ENCODE data around the gene SGTA. TPM values are rescaled to one million over a fixed set of nuclear protein-coding genes. Genes with fewer than 3 reads are reported as not detected.

The SGTA gene
- total and polyA plus RNA-seq, 9 of the 15 experiments (the other 6 are each of a cell fraction or from before 2014, with no cell fraction given) = 1.4 to 110 (median 49.9) TPM

DNA sequence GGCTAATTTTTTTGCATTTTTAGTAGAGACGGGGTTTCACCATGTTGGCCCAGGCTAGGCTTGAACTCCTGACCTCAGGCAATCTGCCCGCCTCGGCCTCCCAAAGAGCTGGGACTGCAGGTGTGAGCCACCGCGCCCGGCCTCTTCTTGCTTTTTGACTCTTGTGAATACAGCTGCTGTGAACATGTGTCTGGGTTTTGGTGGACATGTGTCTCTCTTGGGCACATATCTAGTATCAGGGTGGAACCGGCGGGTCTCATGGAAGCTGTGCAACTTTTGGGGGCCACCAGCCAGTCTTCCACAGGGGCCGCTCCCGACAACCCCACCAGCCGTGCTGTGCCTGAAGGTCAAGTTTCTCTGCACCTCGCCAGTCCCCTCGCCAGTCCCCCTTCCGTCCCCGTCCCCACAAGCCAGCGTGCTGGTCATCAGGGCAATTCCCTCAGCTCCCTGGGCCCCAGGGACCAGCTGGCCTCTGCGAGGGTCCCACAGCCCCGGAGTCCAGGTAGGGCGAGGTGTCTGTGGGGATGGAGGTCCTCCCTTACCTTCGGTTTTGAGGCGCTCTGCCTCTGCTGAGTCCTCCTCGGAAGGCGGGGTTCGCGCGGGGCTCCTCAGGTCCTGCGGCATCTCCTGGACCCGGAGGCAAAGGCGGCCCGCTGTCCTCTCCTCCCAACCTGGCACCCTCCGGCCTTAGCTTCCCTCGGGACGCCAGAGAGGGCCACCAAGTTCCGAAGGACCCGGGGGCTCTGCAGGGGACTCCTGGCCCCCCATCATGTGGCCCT is 16.3 kb downstream of the SGTA start:
- 97% methylated on average over 22 of the region's 35 CpGs for WGBS (ENCODE audit: insufficient coverage, low coverage, missing lambda C conversion rate)
- in situ Hi-C loops (cut with MboI) = no loop called here
- H3K36me3 ChIP-seq (ENCODE audit: control insufficient read depth, insufficient read depth, low read length) = peaks cover 90% of the 10 kb centered on the region; the same call in 2 of the 3 replicates
- H3K27me3 ChIP-seq (ENCODE audit: control insufficient read depth in 2 of 2, insufficient read depth in 2 of 2, low read length in 2 of 2) = no peaks in the 10 kb centered on the region
- H3K79me2 ChIP-seq (ENCODE audit: control insufficient read depth, insufficient read depth, low read length) = peaks cover 34% of the 10 kb centered on the region
- no peak for FAIRE-seq
- no peak overlapping the region; a peak in 1 of 4 replicates for H3K9ac ChIP-seq (ENCODE audit: insufficient read depth in 1 of 2, low read depth in 2 of 2, low read length in 2 of 2)
- ChIA-PET CTCF (ENCODE audit: low intra/inter-chr PET ratio) (no interaction called here), POLR2A (interaction anchor here (1.2 kb wide), 1 partner anchor 15 kb away, joined by 3 read pairs; no protein-coding TSS in a partner anchor)
- no peak for ATAC-seq
- no peak for DNase-seq (ENCODE audit: extremely low read depth in 1 of 4, low spot score in 3 of 4)
- no peak overlapping the region for H3K4me3 ChIP-seq
- no peak overlapping the region for H3K27ac ChIP-seq (ENCODE audit: extremely low read depth, low read depth, low read length)
- H4K20me1 ChIP-seq (replicated peaks; ENCODE audit: control insufficient read depth, insufficient read depth, low read length) = peaks cover 15% of the 10 kb centered on the region; the same call in 1 of the 2 replicates
- BruUV-seq (replicated peaks) = no TSS peak
- intact Hi-C loops (cut with micrococcal nuclease) = no loop called here
- TF ChIP-seq, protein P1, sequence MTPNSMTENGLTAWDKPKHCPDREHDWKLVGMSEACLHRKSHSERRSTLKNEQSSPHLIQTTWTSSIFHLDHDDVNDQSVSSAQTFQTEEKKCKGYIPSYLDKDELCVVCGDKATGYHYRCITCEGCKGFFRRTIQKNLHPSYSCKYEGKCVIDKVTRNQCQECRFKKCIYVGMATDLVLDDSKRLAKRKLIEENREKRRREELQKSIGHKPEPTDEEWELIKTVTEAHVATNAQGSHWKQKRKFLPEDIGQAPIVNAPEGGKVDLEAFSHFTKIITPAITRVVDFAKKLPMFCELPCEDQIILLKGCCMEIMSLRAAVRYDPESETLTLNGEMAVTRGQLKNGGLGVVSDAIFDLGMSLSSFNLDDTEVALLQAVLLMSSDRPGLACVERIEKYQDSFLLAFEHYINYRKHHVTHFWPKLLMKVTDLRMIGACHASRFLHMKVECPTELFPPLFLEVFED (CRISPR knock-in tag; conservative IDR thresholded peaks at IDR 0.05) = no peak
- TF ChIP-seq CHD2 (IDR thresholded peaks at IDR 0.05; ENCODE audit: low read depth, low read length) (no peak), RFX5 (IDR thresholded peaks at IDR 0.05; ENCODE audit: low read depth, low read length) (no peak), KAT2B (IDR thresholded peaks at IDR 0.05; ENCODE audit: low read depth, low read length) (no peak), MCM5 (IDR thresholded peaks at IDR 0.05; ENCODE audit: low read depth) (no peak), HMG20A (CRISPR knock-in tag; conservative IDR thresholded peaks at IDR 0.05) (no peak), HDAC1 (IDR thresholded peaks at IDR 0.05) (no peak), NR1H2 (CRISPR knock-in tag; IDR thresholded peaks at IDR 0.05) (no peak)
- TF ChIP-seq, protein P2, sequence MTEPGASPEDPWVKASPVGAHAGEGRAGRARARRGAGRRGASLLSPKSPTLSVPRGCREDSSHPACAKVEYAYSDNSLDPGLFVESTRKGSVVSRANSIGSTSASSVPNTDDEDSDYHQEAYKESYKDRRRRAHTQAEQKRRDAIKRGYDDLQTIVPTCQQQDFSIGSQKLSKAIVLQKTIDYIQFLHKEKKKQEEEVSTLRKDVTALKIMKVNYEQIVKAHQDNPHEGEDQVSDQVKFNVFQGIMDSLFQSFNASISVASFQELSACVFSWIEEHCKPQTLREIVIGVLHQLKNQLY (CRISPR knock-in tag; conservative IDR thresholded peaks at IDR 0.05) = no peak
- TF ChIP-seq, protein P3, sequence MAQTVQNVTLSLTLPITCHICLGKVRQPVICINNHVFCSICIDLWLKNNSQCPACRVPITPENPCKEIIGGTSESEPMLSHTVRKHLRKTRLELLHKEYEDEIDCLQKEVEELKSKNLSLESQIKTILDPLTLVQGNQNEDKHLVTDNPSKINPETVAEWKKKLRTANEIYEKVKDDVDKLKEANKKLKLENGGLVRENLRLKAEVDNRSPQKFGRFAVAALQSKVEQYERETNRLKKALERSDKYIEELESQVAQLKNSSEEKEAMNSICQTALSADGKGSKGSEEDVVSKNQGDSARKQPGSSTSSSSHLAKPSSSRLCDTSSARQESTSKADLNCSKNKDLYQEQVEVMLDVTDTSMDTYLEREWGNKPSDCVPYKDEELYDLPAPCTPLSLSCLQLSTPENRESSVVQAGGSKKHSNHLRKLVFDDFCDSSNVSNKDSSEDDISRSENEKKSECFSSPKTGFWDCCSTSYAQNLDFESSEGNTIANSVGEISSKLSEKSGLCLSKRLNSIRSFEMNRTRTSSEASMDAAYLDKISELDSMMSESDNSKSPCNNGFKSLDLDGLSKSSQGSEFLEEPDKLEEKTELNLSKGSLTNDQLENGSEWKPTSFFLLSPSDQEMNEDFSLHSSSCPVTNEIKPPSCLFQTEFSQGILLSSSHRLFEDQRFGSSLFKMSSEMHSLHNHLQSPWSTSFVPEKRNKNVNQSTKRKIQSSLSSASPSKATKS (CRISPR knock-in tag; IDR thresholded peaks at IDR 0.05) = no peak
- TF ChIP-seq, protein P4, sequence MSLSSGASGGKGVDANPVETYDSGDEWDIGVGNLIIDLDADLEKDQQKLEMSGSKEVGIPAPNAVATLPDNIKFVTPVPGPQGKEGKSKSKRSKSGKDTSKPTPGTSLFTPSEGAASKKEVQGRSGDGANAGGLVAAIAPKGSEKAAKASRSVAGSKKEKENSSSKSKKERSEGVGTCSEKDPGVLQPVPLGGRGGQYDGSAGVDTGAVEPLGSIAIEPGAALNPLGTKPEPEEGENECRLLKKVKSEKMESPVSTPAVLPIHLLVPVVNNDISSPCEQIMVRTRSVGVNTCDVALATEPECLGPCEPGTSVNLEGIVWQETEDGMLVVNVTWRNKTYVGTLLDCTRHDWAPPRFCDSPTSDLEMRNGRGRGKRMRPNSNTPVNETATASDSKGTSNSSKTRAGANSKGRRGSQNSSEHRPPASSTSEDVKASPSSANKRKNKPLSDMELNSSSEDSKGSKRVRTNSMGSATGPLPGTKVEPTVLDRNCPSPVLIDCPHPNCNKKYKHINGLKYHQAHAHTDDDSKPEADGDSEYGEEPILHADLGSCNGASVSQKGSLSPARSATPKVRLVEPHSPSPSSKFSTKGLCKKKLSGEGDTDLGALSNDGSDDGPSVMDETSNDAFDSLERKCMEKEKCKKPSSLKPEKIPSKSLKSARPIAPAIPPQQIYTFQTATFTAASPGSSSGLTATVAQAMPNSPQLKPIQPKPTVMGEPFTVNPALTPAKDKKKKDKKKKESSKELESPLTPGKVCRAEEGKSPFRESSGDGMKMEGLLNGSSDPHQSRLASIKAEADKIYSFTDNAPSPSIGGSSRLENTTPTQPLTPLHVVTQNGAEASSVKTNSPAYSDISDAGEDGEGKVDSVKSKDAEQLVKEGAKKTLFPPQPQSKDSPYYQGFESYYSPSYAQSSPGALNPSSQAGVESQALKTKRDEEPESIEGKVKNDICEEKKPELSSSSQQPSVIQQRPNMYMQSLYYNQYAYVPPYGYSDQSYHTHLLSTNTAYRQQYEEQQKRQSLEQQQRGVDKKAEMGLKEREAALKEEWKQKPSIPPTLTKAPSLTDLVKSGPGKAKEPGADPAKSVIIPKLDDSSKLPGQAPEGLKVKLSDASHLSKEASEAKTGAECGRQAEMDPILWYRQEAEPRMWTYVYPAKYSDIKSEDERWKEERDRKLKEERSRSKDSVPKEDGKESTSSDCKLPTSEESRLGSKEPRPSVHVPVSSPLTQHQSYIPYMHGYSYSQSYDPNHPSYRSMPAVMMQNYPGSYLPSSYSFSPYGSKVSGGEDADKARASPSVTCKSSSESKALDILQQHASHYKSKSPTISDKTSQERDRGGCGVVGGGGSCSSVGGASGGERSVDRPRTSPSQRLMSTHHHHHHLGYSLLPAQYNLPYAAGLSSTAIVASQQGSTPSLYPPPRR (CRISPR knock-in tag; IDR thresholded peaks at IDR 0.05; ENCODE audit: borderline replicate concordance) = no peak
- no peaks in the 10 kb centered on the region for H3K9me1 ChIP-seq (ENCODE audit: control insufficient read depth, insufficient read depth, low read length)
- H3K9me3 ChIP-seq (replicated peaks; ENCODE audit: control insufficient read depth, insufficient read depth, low read depth, low read length) = no peaks in the 10 kb centered on the region
- H3K4me1 ChIP-seq (replicated peaks in 1 of 2; ENCODE audit: control insufficient read depth in 2 of 2, insufficient read depth in 2 of 2, low read length in 2 of 2) = peaks cover 0 to 40% of the 10 kb centered on the region in 2 experiments; a peak in 2 of 5 replicates
- H2AFZ ChIP-seq (ENCODE audit: low read depth, low read length) = no peak overlapping the region
- no peak overlapping the region for H3K4me2 ChIP-seq (ENCODE audit: insufficient read depth, low read length)

All from K562 (cell line).